Liver (tissue), 9 donors: ENCODE data around the gene ZFYVE9. TPM values are rescaled to one million over a fixed set of nuclear protein-coding genes. Genes with fewer than 3 reads are reported as not detected.

ENCODE experiments used
- DNase-seq: peaks from one replicate; pipeline ENCODE4 v3.0.0-alpha.2; 2017; ENCODE audit warnings: low spot score
- H3K27ac ChIP-seq, 2 donors: one replicate each; pipeline ENCODE4 v1.7.0; 2013; ENCODE audit warnings: inconsistent platforms in 2 of 2, low read length in 2 of 2, control low read depth in 1 of 2, low read depth in 1 of 2, mild to moderate bottlenecking in 1 of 2
- H3K27me3 ChIP-seq, 4 donors: one replicate each; pipeline versions ENCODE4 v1.6.1 to v1.7.0; 2013; ENCODE audit warnings: low read length in 3 of 4, inconsistent platforms in 1 of 4, mild to moderate bottlenecking in 1 of 4, moderate library complexity in 1 of 4; ENCODE audit not compliant: control insufficient read depth in 4 of 4, insufficient read depth in 4 of 4
- H3K36me3 ChIP-seq, 4 donors: one replicate each; pipeline versions ENCODE4 v1.6.1 to v1.7.0; 2013; ENCODE audit warnings: low read length in 3 of 4, mild to moderate bottlenecking in 3 of 4, low read depth in 1 of 4, moderate library complexity in 1 of 4; ENCODE audit not compliant: control insufficient read depth in 4 of 4, insufficient read depth in 3 of 4
- H3K4me1 ChIP-seq, 4 donors: one replicate each; pipeline versions ENCODE4 v1.6.1 to v1.7.0; 2013; ENCODE audit warnings: low read length in 3 of 4, mild to moderate bottlenecking in 3 of 4, moderate library complexity in 1 of 4; ENCODE audit not compliant: control insufficient read depth in 4 of 4, insufficient read depth in 4 of 4
- H3K4me3 ChIP-seq, 3 donors: one replicate each; pipeline versions ENCODE4 v1.6.1 to v1.7.0; 2013; ENCODE audit warnings: low read length in 3 of 3, control low read depth in 1 of 3, low read depth in 1 of 3, mild to moderate bottlenecking in 1 of 3
- H3K9ac ChIP-seq, 2 donors: one replicate each; pipeline ENCODE4 v1.7.0; 2013; ENCODE audit warnings: low read length in 2 of 2, mild to moderate bottlenecking in 2 of 2, moderate library complexity in 2 of 2, control low read depth in 1 of 2, low read depth in 1 of 2
- H3K9me3 ChIP-seq, 4 donors: one replicate each; pipeline versions ENCODE4 v1.6.1 to v1.7.0; 2013; ENCODE audit warnings: low read length in 3 of 4; ENCODE audit not compliant: control insufficient read depth in 4 of 4
- ATF3 ChIP-seq: IDR thresholded peaks from 2 replicates; pipeline ENCODE4 v1.6.1; 2016; ENCODE audit warnings: antibody characterized with exemption
- EGR1 ChIP-seq, 2 donors: IDR thresholded peaks; 2 replicates each; pipeline ENCODE4 v1.6.1; 2016 to 2018; ENCODE audit warnings: antibody characterized with exemption in 2 of 2, low read depth in 2 of 2
- FOXA1 ChIP-seq: IDR thresholded peaks from 2 replicates; pipeline ENCODE4 v1.6.1; 2016; ENCODE audit warnings: antibody characterized with exemption
- FOXA2 ChIP-seq: IDR thresholded peaks from 2 replicates; pipeline ENCODE4 v1.6.1; 2016; ENCODE audit warnings: antibody characterized with exemption
- GABPA ChIP-seq, 2 donors: IDR thresholded peaks in 1 of 2; conservative IDR thresholded peaks in 1 of 2; 2 replicates each; pipeline ENCODE4 v1.6.1; 2016; ENCODE audit warnings: antibody characterized with exemption in 2 of 2, mild to moderate bottlenecking in 1 of 2, moderate library complexity in 1 of 2
- HNF4A ChIP-seq, 2 donors: conservative IDR thresholded peaks; 2 replicates each; pipeline ENCODE4 v1.6.1; 2016; ENCODE audit warnings: antibody characterized with exemption in 2 of 2, mild to moderate bottlenecking in 2 of 2
- HNF4G ChIP-seq: IDR thresholded peaks from 2 replicates; pipeline ENCODE4 v1.6.1; 2016; ENCODE audit warnings: antibody characterized with exemption
- JUND ChIP-seq, 2 donors: IDR thresholded peaks; 2 replicates each; pipeline ENCODE4 v1.6.1; 2016; ENCODE audit warnings: antibody characterized with exemption in 2 of 2
- RAD21 ChIP-seq, 2 donors: IDR thresholded peaks; 2 replicates each; pipeline ENCODE4 v1.6.1; 2016; ENCODE audit warnings: antibody characterized with exemption in 2 of 2, mild to moderate bottlenecking in 2 of 2
- RXRA ChIP-seq, 2 donors: IDR thresholded peaks; 2 replicates each; pipeline ENCODE4 v1.6.1; 2017 to 2018; ENCODE audit warnings: antibody characterized with exemption in 2 of 2, mild to moderate bottlenecking in 1 of 2
- SP1 ChIP-seq: IDR thresholded peaks from 2 replicates; pipeline ENCODE4 v1.6.1; 2018; ENCODE audit warnings: antibody characterized with exemption, mild to moderate bottlenecking
- TAF1 ChIP-seq: conservative IDR thresholded peaks from 2 replicates; pipeline ENCODE4 v1.6.1; 2016; ENCODE audit warnings: antibody characterized with exemption, mild to moderate bottlenecking
- YY1 ChIP-seq: IDR thresholded peaks from 2 replicates; pipeline ENCODE4 v1.6.1; 2016; ENCODE audit warnings: antibody characterized with exemption, mild to moderate bottlenecking
- WGBS: extraction: QIAGEN DNeasy Blood & Tissue Kit; methylation state at CpG from one replicate; pipeline ENCODE4 v1.1.7; 2013; 5-methylcytosine and 5-hydroxymethylcytosine counted together
- polyA plus RNA-seq, 2 donors: library from polyadenylated mRNA; stranded (reverse) in 1 of 2; unstranded in 1 of 2; fragments of 200-250 nt in 1 of 2; fragments of >200 nt in 1 of 2; fragmentation: Nextera tagmentation in 1 of 2; extraction: Ambion mirVana in 1 of 2; gene quantifications; one replicate each; pipeline versions ENCODE4 v1.2.1 to v1.2.3, GENCODE V29; 2013 to 2015
- total RNA-seq, 2 donors: library from RNA; depleted of rRNA; stranded (reverse); fragments of >200 nt; gene quantifications; one replicate each; pipeline ENCODE4 v1.2.3, GENCODE V29; 2014
- TF ChIP-seq, protein P1 (sequence below): IDR thresholded peaks from 2 replicates; pipeline ENCODE4 v1.6.1; 2016; ENCODE audit warnings: antibody characterized with exemption
- TF ChIP-seq, protein P2 (sequence below): fragments of 150-350 bp; IDR thresholded peaks from 2 replicates; pipeline ENCODE4 v1.5.1; 2017; ENCODE audit warnings: improper control_type of control experiment, low read depth, low read length; ENCODE audit not compliant: missing input control
- donor health status: healthy.
- donor health status: healthy.
- donor health status: healthy.
- donor health status: healthy.
- donor health status: healthy.

Gene ZFYVE9
- total and polyA plus RNA-seq, 4 donors, result 3.8 to 20.9 (median 7.7) TPM

DNA sequence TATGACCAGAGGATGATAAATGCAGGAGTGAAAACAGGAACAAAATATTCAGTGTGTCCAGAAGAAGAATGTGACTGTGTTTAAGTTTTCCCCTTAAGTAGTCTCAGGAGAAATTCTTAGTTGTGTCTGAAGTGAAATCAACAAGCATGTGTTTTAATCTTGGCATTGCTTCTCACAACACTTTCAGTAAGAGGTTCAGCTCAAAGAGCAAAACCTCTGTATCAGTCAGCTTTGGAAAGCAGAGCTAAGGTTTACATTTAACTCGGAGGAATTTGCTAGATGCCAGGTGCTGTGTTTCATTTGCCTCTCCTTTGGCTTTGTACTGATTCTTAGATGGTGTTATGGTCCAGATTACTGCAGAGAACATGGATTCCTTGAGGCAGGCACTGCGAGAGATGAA, 195.6 kb downstream of the ZFYVE9 start:
- H3K9ac ChIP-seq, result no peak overlapping the region
- H3K27me3 ChIP-seq, result no peaks in the 10 kb centered on the region
- DNase-seq, result no peak
- WGBS, result 87% methylated on average over 2 of the region's 2 CpGs
- no peaks in the 10 kb centered on the region for H3K9me3 ChIP-seq
- no peak overlapping the region for H3K4me3 ChIP-seq
- TF ChIP-seq JUND (IDR thresholded peaks at IDR 0.05), result no peak
- TF ChIP-seq EGR1 (IDR thresholded peaks at IDR 0.05; ENCODE audit: low read depth in 2 of 2), result no peak
- TF ChIP-seq SP1, result no peak
- no peak for TF ChIP-seq RXRA (IDR thresholded peaks at IDR 0.05)
- TF ChIP-seq TAF1, result no peak
- no peak for TF ChIP-seq FOXA2
- no peak for TF ChIP-seq YY1
- no peak for TF ChIP-seq HNF4G
- TF ChIP-seq GABPA (IDR thresholded peaks at IDR 0.05 in 1 of 2, conservative IDR thresholded peaks at IDR 0.05 in 1 of 2), result no peak
- TF ChIP-seq ATF3, result no peak
- TF ChIP-seq HNF4A (conservative IDR thresholded peaks at IDR 0.05), result no peak
- no peak for TF ChIP-seq RAD21 (IDR thresholded peaks at IDR 0.05)
- TF ChIP-seq, protein P1, sequence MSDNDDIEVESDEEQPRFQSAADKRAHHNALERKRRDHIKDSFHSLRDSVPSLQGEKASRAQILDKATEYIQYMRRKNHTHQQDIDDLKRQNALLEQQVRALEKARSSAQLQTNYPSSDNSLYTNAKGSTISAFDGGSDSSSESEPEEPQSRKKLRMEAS, result no peak
- TF ChIP-seq, protein P2, sequence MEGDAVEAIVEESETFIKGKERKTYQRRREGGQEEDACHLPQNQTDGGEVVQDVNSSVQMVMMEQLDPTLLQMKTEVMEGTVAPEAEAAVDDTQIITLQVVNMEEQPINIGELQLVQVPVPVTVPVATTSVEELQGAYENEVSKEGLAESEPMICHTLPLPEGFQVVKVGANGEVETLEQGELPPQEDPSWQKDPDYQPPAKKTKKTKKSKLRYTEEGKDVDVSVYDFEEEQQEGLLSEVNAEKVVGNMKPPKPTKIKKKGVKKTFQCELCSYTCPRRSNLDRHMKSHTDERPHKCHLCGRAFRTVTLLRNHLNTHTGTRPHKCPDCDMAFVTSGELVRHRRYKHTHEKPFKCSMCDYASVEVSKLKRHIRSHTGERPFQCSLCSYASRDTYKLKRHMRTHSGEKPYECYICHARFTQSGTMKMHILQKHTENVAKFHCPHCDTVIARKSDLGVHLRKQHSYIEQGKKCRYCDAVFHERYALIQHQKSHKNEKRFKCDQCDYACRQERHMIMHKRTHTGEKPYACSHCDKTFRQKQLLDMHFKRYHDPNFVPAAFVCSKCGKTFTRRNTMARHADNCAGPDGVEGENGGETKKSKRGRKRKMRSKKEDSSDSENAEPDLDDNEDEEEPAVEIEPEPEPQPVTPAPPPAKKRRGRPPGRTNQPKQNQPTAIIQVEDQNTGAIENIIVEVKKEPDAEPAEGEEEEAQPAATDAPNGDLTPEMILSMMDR, result no peak
- TF ChIP-seq FOXA1, result no peak
- no peak overlapping the region for H3K27ac ChIP-seq
- H3K36me3 ChIP-seq, result peaks cover 2 to 8% (median 5%) of the 10 kb centered on the region in 4 donors
- no peaks in the 10 kb centered on the region for H3K4me1 ChIP-seq

- Histone ChIP-seq H3K9ac (no peak overlapping the region), H3K27ac (no peak overlapping the region), H3K9me3 (no peaks in the 10 kb centered on the region), H3K4me1 (peaks cover 0 to 21% (median 10%) of the 10 kb centered on the region in 4 donors), H3K36me3 (peaks cover 0 to 3% (median under 1%) of the 10 kb centered on the region in 4 donors), H3K27me3 (no peaks in the 10 kb centered on the region), H3K4me3 (no peak overlapping the region)
- 80% methylated on average over 7 of the region's 7 CpGs for WGBS
- TF ChIP-seq, protein P2, result no peak
- no peak for TF ChIP-seq RXRA (IDR thresholded peaks at IDR 0.05)
- DNase-seq, result no peak
Measured at GRCh38 chr1:52341655-52342260, 199.9 kb downstream of the ZFYVE9 start.
